Heart left ventricle (tissue), 16 donors: ENCODE measurements around the gene ANKS3. TPM values are rescaled to one million over a fixed set of nuclear protein-coding genes. Genes with fewer than 3 reads are reported as not detected.

Source experiments
- ATAC-seq, 4 donors: fragments of 200-7000 bp; cut with Tn5 transposase; one replicate each; pipeline ENCODE4 v1.9.1; 2020 to 2022; ENCODE audit warnings: moderate library complexity in 4 of 4, mild to moderate bottlenecking in 3 of 4, moderate number of reproducible peaks in 1 of 4
- DNase-seq, 5 donors: peaks; one replicate each; pipeline ENCODE4 v3.0.0-alpha.2; 2020
- H3K27ac ChIP-seq, 12 donors: fragments of 200-600 bp; sonication (generic) in 4 of 12; one replicate each; pipeline versions ENCODE4 v1.5.0 to v1.8.0; 2016 to 2022; ENCODE audit warnings: mild to moderate bottlenecking in 2 of 12
- H3K27me3 ChIP-seq, 9 donors: fragments of 200-600 bp; sonication (generic) in 2 of 9; one replicate each; pipeline versions ENCODE4 v1.5.1 to v1.8.0; 2016 to 2022; ENCODE audit warnings: mild to moderate bottlenecking in 3 of 9
- H3K36me3 ChIP-seq, 9 donors: fragments of 200-600 bp; sonication (generic) in 2 of 9; one replicate each; pipeline versions ENCODE4 v1.5.0 to v1.8.0; 2018 to 2022; ENCODE audit warnings: mild to moderate bottlenecking in 2 of 9
- H3K4me1 ChIP-seq, 12 donors: fragments of 200-600 bp; sonication (generic) in 4 of 12; one replicate each; pipeline versions ENCODE4 v1.5.0 to v1.8.0; 2016 to 2022; ENCODE audit warnings: mild to moderate bottlenecking in 3 of 12
- H3K4me3 ChIP-seq, 12 donors: fragments of 200-600 bp; sonication (generic) in 4 of 12; one replicate each; pipeline versions ENCODE4 v1.5.0 to v1.8.0; 2017 to 2022; ENCODE audit warnings: mild to moderate bottlenecking in 9 of 12, moderate library complexity in 4 of 12
- H3K9me3 ChIP-seq, 12 donors: fragments of 200-600 bp; sonication (generic) in 4 of 12; one replicate each; pipeline versions ENCODE4 v1.5.0 to v1.8.0; 2016 to 2022; ENCODE audit warnings: mild to moderate bottlenecking in 1 of 12
- CTCF ChIP-seq, 12 donors: fragments of 200-600 bp; sonication (generic) in 4 of 12; IDR thresholded peaks; one replicate each; pipeline versions ENCODE4 v1.5.0 to v1.8.0; 2018 to 2022; ENCODE audit warnings: antibody characterized with exemption in 12 of 12, mild to moderate bottlenecking in 5 of 12
- POLR2A ChIP-seq, 2 donors: fragments of 450-650 bp; IDR thresholded peaks; one replicate each; pipeline ENCODE4 v1.6.1; 2017; ENCODE audit warnings: antibody characterized with exemption in 2 of 2, mild to moderate bottlenecking in 2 of 2, moderate library complexity in 2 of 2
- WGBS, 4 donors: extraction: QIAGEN DNeasy Blood & Tissue Kit in 2 of 4; methylation state at CpG; one replicate each; pipeline versions ENCODE4 v1.1.5 to v1.1.7; 2013 to 2018; 5-methylcytosine and 5-hydroxymethylcytosine counted together
- intact Hi-C, 10 donors: fragments of 100-400 bp; cut with DNase I; formaldehyde crosslinking; loops; one replicate each; pipeline versions ENCODE4 v1.11.1 to v1.14.2; 2022
- polyA plus RNA-seq, 2 donors: library from polyadenylated mRNA; stranded (reverse); fragments of 200-250 nt; gene quantifications; one replicate each; pipeline ENCODE4 v1.2.3, GENCODE V29; 2013
- total RNA-seq, 9 donors: library from RNA; depleted of rRNA in 2 of 9; stranded (reverse); fragments of >200 nt in 2 of 9; fragmentation: NEBNext Ultra II Directional in 3 of 9; extraction: Animal tissue kit (Norgen Biotek cat#: 25700) in 3 of 9; gene quantifications; one replicate each; pipeline versions ENCODE4 v1.1.0 to v1.2.4, GENCODE V29; 2016 to 2023
- donor health status: ischemic (EF 13 %, LVEDD 7.1; RV severe dilation, severe dysfunction).
- donor health status: healthy with polysubstance abuse.
- donor health status: DM: no; HTN: yes; CAD: no.
- donor health status: DM: no; HTN: no; CAD: no.
- donor health status: ischemic (EF 25% LVEDD 6.9; RV normal size, moderate dysfunction).
- donor health status: ischemic (EF 25% LVEDD 5.7; RV mildly dilated, moderate dysfunction).
- donor health status: healthy.
- donor health status: DM: yes; HTN: yes; CAD: no.
- donor health status: ischemic (EF 35%, LVEDD 5.7; RV mildly dilated, moderate dysfunction).
- donor health status: nonischemic (EF 11% LVEDD 7.7; RV severe dilation, severe dysfunction).
- donor health status: DM: yes; HTN: yes; CAD: no.
- donor health status: PGD.
- donor health status: ischemic (EF 29% LVEDD 5.4; RV normal size, mild dysfunction).
- donor health status: nonischemic (EF 23%, LVEDD 6.1; RV moderate dilation, normal function).

Gene ANKS3
- total and polyA plus RNA-seq, 11 donors, result 5.1 to 12.7 (median 9.2) TPM

DNA sequence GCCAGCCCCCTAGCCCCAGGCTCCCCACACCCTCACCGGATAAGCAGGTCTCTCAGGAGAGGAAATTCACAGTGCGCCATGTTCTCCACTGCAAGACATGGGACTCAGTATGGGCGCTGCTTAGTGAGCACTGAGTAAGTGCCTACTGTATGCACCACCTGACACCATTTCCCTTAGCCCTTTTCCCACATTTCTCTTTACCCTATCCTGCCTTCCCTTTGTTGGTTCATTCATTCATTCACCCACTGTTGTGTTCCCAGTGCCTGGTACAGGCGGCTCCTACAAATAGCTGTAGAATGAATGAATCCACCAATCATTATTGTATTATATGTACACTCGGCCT lies 44.0 kb upstream of the ANKS3 start:
- WGBS, 4 donors, result 86 to 90% (median 89%) methylated on average over 4 to 5 of the region's 5 CpGs
- ATAC-seq, result no peak
- intact Hi-C loops, result no loop called here
- Histone ChIP-seq H3K36me3 (no peaks in the 10 kb centered on the region), H3K27me3 (no peaks in the 10 kb centered on the region), H3K9me3 (no peaks in the 10 kb centered on the region), H3K27ac (no peak overlapping the region), H3K4me1 (no peaks in the 10 kb centered on the region), H3K4me3 (no peak overlapping the region)
- TF ChIP-seq CTCF (IDR thresholded peaks at IDR 0.05), result no peak
- TF ChIP-seq POLR2A (IDR thresholded peaks at IDR 0.05), result no peak
- no peak for DNase-seq

GRCh38 chr16:4777339-4778049 lies 43.4 kb upstream of the ANKS3 start:
- no peak for ATAC-seq

DNA sequence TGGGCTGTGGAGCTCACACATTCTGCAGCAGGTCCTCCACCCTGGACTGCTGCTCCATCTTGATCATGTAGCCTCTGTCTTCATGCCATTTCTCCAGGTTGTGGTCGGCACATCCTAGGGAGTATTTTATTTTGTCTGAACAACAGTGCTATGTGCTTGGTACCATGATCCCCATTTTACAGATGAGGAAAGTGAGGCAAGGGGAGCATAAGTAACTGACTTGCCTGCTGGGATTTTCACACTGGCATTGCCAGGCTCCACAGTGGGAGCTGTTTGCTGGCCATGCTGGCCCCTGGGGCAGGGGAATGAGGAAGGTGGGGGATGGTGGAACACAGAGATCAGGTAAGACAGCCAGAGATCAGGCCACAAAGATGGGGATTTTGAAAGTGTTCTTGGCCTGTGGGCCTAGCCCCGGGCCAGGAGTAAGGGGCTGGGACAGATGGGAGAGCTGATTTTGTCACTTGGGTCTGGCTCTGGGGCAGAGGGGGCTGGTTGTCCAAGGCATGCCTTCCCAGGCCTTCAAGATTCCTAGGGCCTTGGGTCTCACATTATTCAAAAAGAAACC lies 42.2 kb upstream of the ANKS3 start:
- Histone ChIP-seq H3K4me3 (no peak overlapping the region), H3K9me3 (no peaks in the 10 kb centered on the region), H3K36me3 (no peaks in the 10 kb centered on the region), H3K27ac (no peak overlapping the region), H3K27me3 (no peaks in the 10 kb centered on the region), H3K4me1 (no peaks in the 10 kb centered on the region)
- ATAC-seq (no peak), DNase-seq (no peak)
- TF ChIP-seq CTCF (IDR thresholded peaks at IDR 0.05), result no peak
- intact Hi-C loops, result no loop called here
- WGBS, 4 donors, result 88 to 89% (median 89%) methylated on average over 2 of the region's 2 CpGs

More at GRCh38 chr16:4777339-4778049, 43.4 kb upstream of the ANKS3 start:
- intact Hi-C loops, result no loop called here
- H3K36me3 ChIP-seq, result no peaks in the 10 kb centered on the region
- no peaks in the 10 kb centered on the region for H3K27me3 ChIP-seq
- no peak for TF ChIP-seq POLR2A (IDR thresholded peaks at IDR 0.05)
- TF ChIP-seq CTCF (IDR thresholded peaks at IDR 0.05), result no peak
- no peaks in the 10 kb centered on the region for H3K9me3 ChIP-seq
- DNase-seq, result no peak
- no peak overlapping the region for H3K27ac ChIP-seq
- no peaks in the 10 kb centered on the region for H3K4me1 ChIP-seq
- 71 to 87% (median 85%) methylated on average over 10 to 17 of the region's 17 CpGs for WGBS, 4 donors
- H3K4me3 ChIP-seq, result no peak overlapping the region

- Histone ChIP-seq H3K9me3 (no peaks in the 10 kb centered on the region), H3K36me3 (no peaks in the 10 kb centered on the region), H3K4me3 (no peak overlapping the region), H3K27ac (no peak overlapping the region), H3K27me3 (no peaks in the 10 kb centered on the region), H3K4me1 (no peaks in the 10 kb centered on the region)
- intact Hi-C loops, result no loop called here
- TF ChIP-seq CTCF (IDR thresholded peaks at IDR 0.05) (no peak), POLR2A (IDR thresholded peaks at IDR 0.05) (no peak)
- ATAC-seq (no peak), DNase-seq (no peak)
- WGBS, 4 donors, result 88 to 90% (median 89%) methylated on average over 3 to 13 of the region's 13 CpGs
Measured at GRCh38 chr16:4775005-4775404, 40.9 kb upstream of the ANKS3 start.
